HEK293T (cell line): ENCODE data around the gene BMP5.

Experiments used
- CTCF ChIA-PET: fragments of 350-600 bp; formaldehyde crosslinking; extraction: SDS; loops from one replicate; lab custom pipeline; 2021; ENCODE audit warnings: antibody characterized with exemption, inconsistent platforms; lab: Yijun Ruan, JAX
- POLR2A ChIA-PET: fragments of 350-600 bp; formaldehyde crosslinking; extraction: SDS; loops from one replicate; lab custom pipeline; 2020; ENCODE audit warnings: antibody characterized with exemption, inconsistent platforms; lab: Yijun Ruan, JAX
- DNase-seq: peaks from one replicate; pipeline ENCODE4 v3.0.0; 2012; ENCODE audit warnings: mixed read lengths; ENCODE audit errors: extremely low spot score
- ARNT ChIP-seq: fragments of 450-650 bp; IDR thresholded peaks from 2 replicates; pipeline ENCODE4 v1.6.1; 2017; ENCODE audit warnings: mild to moderate bottlenecking
- BHLHE40 ChIP-seq: fragments of 450-650 bp; IDR thresholded peaks from 2 replicates; pipeline ENCODE4 v1.6.1; 2016; ENCODE audit warnings: mild to moderate bottlenecking, moderate library complexity, borderline replicate concordance
- CTBP1 ChIP-seq: fragments of 450-650 bp; IDR thresholded peaks from 2 replicates; pipeline ENCODE4 v1.6.1; 2016; ENCODE audit warnings: borderline replicate concordance
- ELF4 ChIP-seq: fragments of 450-650 bp; IDR thresholded peaks from 2 replicates; pipeline ENCODE4 v1.6.1; 2017; ENCODE audit warnings: antibody characterized with exemption
- FOXA1 ChIP-seq: fragments of 450-650 bp; IDR thresholded peaks from 2 replicates; pipeline ENCODE4 v1.6.1; 2016; ENCODE audit warnings: mild to moderate bottlenecking
- FOXK2 ChIP-seq: fragments of 450-650 bp; IDR thresholded peaks from 2 replicates; pipeline ENCODE4 v1.6.1; 2016; ENCODE audit warnings: mild to moderate bottlenecking
- FOXM1 ChIP-seq: fragments of 450-650 bp; IDR thresholded peaks from 2 replicates; pipeline ENCODE4 v1.6.1; 2017; ENCODE audit warnings: mild to moderate bottlenecking, borderline replicate concordance
- HDGF ChIP-seq: fragments of 450-650 bp; IDR thresholded peaks from 2 replicates; pipeline ENCODE4 v1.6.1; 2017; ENCODE audit warnings: antibody characterized with exemption, borderline replicate concordance
- L3MBTL2 ChIP-seq: fragments of 450-650 bp; conservative IDR thresholded peaks from 2 replicates; pipeline ENCODE4 v1.6.1; 2016; ENCODE audit warnings: mild to moderate bottlenecking
- LEF1 ChIP-seq: fragments of 450-650 bp; IDR thresholded peaks from 2 replicates; pipeline ENCODE4 v1.6.1; 2017; ENCODE audit warnings: mild to moderate bottlenecking, borderline replicate concordance
- NFRKB ChIP-seq: fragments of 450-650 bp; IDR thresholded peaks from 2 replicates; pipeline ENCODE4 v1.6.1; 2016; ENCODE audit warnings: mild to moderate bottlenecking, moderate library complexity
- SP1 ChIP-seq: fragments of 450-650 bp; IDR thresholded peaks from 2 replicates; pipeline ENCODE4 v1.6.1; 2017
- SUZ12 ChIP-seq: fragments of 450-650 bp; IDR thresholded peaks from 2 replicates; pipeline ENCODE4 v1.6.1; 2016; ENCODE audit warnings: mild to moderate bottlenecking
- TARDBP ChIP-seq: fragments of 450-650 bp; IDR thresholded peaks from 2 replicates; pipeline ENCODE4 v1.6.1; 2016
- ZNF384 ChIP-seq: fragments of 450-650 bp; IDR thresholded peaks from 2 replicates; pipeline ENCODE4 v1.6.1; 2016
- TF ChIP-seq, protein P1 (sequence below): fragments of 450-650 bp; IDR thresholded peaks from 2 replicates; pipeline ENCODE4 v1.6.1; 2016

BMP5 gene

DNA sequence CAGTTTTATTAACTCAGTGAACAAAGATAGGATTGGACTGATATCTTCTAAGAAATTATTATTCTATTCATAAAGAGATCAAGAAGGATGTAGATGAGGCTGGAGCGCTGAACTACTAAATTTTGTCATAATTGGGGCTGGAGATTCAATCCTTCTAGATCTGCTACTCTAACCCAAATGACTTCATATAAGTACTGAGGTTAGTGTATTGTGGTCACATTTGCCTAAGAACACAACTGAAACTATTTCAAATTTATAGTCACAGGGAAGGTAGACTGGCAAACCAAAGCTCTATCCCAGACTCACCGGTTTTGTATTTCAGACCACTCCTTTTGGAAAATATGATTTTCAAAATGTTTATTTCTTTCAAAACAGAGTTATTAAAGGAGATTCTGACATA, 96.7 kb downstream of the BMP5 start:
- TF ChIP-seq ARNT = no peak
- TF ChIP-seq FOXK2 = no peak
- TF ChIP-seq BHLHE40 = no peak
- no peak for TF ChIP-seq FOXM1
- no peak for TF ChIP-seq CTBP1
- no peak for TF ChIP-seq SP1
- no peak for TF ChIP-seq SUZ12
- no peak for TF ChIP-seq L3MBTL2
- no peak for TF ChIP-seq HDGF
- no peak for TF ChIP-seq LEF1
- TF ChIP-seq, protein P1, sequence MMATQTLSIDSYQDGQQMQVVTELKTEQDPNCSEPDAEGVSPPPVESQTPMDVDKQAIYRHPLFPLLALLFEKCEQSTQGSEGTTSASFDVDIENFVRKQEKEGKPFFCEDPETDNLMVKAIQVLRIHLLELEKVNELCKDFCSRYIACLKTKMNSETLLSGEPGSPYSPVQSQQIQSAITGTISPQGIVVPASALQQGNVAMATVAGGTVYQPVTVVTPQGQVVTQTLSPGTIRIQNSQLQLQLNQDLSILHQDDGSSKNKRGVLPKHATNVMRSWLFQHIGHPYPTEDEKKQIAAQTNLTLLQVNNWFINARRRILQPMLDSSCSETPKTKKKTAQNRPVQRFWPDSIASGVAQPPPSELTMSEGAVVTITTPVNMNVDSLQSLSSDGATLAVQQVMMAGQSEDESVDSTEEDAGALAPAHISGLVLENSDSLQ = no peak
- no peak for TF ChIP-seq TARDBP
- no peak for TF ChIP-seq ZNF384
- TF ChIP-seq ELF4 = no peak
- CTCF ChIA-PET = no interaction called here
- POLR2A ChIA-PET = no interaction called here
- no peak for DNase-seq

DNA sequence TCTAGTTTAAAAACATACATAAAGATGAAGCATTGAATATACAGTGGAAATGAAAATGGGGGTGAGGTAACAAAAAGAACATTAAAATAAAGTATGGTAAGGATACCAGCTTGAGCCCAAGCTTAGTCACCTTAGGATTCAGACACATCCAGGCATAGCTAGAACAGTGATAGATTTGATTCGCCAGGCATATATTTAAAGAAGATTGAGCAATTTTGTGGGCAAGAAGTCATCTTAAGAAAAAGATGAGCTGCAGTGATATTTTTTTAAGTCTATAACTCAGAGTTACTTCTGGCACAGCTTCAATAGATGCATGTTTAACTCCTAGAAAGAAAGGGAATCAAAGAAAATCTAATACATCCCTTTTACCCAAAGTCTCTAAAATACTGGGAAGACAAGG, 97.9 kb downstream of the BMP5 start:
- ChIA-PET CTCF (no interaction called here), POLR2A (no interaction called here)
- TF ChIP-seq FOXK2 = no peak
- no peak for TF ChIP-seq FOXM1
- no peak for TF ChIP-seq L3MBTL2
- TF ChIP-seq, protein P1 = no peak
- no peak for TF ChIP-seq BHLHE40
- no peak for TF ChIP-seq ARNT
- TF ChIP-seq CTBP1 = no peak
- TF ChIP-seq SP1 = no peak
- no peak for TF ChIP-seq NFRKB
- TF ChIP-seq FOXA1 = no peak
- no peak for TF ChIP-seq SUZ12
- TF ChIP-seq HDGF = no peak
- no peak for TF ChIP-seq ZNF384
- no peak for DNase-seq

DNA sequence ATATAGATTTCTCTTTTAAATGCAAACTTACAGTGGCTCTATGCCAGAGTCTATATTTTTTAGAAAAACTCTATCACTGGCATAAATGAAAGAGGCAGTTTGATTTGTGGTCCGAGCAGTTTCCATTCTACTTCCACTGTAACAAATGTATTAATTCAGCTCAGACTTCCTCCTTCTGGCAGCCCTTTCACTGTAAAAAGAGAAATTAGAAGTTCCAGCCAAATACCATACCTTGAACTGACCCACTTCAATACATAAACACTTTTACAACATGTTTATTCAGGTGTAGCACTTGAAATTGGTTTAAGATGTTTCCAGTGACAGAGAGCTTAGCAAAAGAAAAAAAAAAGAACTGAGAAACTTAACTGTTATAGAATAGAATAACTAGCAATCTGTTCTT, 99.3 kb downstream of the BMP5 start:
- TF ChIP-seq CTBP1 (no peak), FOXK2 (no peak), TARDBP (no peak), ARNT (no peak), FOXM1 (no peak), FOXA1 (no peak), SUZ12 (no peak), SP1 (no peak), NFRKB (no peak), BHLHE40 (no peak), HDGF (no peak), ELF4 (no peak), LEF1 (no peak), L3MBTL2 (no peak), ZNF384 (no peak)
- TF ChIP-seq, protein P1 = no peak
- ChIA-PET CTCF (no interaction called here), POLR2A (no interaction called here)
- no peak for DNase-seq

DNA sequence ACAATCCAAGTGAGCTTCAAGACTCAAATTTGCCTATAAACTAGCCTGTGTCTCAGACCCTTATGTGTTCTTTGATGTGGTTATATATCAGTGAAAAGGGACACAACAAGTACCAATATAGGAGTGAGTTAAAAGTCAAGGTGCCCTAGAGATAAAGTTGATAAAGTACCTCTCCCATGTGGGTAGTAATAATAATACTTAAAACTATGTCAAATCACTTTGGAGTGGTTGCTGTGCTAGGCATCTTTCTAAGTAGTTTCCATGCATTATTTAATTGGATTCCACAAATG, 100.4 kb downstream of the BMP5 start:
- DNase-seq = no peak
- TF ChIP-seq NFRKB (no peak), LEF1 (no peak), FOXA1 (no peak), FOXM1 (no peak), SUZ12 (no peak), HDGF (no peak), BHLHE40 (no peak), CTBP1 (no peak)
- ChIA-PET CTCF (no interaction called here), POLR2A (no interaction called here)

DNA sequence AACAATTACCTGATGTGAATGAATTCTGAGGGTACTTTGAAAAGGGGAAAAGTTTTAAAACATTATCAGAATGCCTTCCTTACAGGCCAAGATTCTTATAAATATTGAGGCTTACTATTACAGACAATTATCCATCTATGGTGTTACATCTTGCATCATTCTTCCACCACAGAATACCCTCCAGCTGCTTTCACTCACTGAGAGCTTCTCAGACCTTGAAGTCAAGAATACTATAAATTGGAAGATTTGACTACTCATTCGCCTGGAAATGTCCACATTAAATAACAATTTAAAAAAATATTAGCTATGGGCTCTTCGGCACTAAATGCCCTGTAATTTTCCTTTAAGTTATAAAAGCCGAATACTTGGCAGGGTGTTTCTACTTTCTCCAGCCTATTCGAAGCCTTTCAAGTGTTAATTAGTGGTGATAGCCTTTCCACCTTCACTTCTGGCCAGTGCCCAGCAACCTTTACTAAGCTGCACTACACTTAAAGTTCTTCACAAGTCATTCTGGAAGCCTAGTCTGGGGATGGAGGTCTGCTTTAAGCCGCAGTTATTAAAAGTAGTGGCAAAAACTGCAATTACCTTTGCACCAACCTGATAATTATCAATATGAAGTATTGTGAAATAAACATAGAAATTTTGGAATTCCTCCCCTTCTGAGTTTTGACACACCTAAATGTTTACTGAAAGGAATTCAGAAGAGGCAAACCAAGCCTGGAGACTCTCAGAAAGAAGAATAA, 100.9 kb downstream of the BMP5 start:
- CTCF ChIA-PET = no interaction called here
- DNase-seq = no peak
- TF ChIP-seq ELF4 = no peak
- no peak for TF ChIP-seq FOXK2
- no peak for TF ChIP-seq FOXM1
- TF ChIP-seq, protein P1 = no peak
- TF ChIP-seq SP1 = no peak
- no peak for TF ChIP-seq CTBP1
- TF ChIP-seq HDGF = no peak
- no peak for TF ChIP-seq SUZ12
- TF ChIP-seq BHLHE40 = no peak
- TF ChIP-seq L3MBTL2 = no peak
- no peak for TF ChIP-seq LEF1
- no peak for TF ChIP-seq FOXA1
- no peak for TF ChIP-seq NFRKB
- no peak for TF ChIP-seq ARNT
- POLR2A ChIA-PET = no interaction called here
